HG03432 (cell line): ENCODE measurements around the gene CELF2.
"Not testable (repeated sequence)": the region's sequence is repeated elsewhere in the genome, so short reads cannot be mapped to it uniquely, and the experiment has no call there.

ENCODE experiments used
- ATAC-seq: cut with Tn5 transposase; IDR thresholded peaks from one replicate; pipeline ENCODE4 v1.9.1; 2021; ENCODE audit warnings: mild to moderate bottlenecking, moderate library complexity; ENCODE audit not compliant: unreplicated experiment

CELF2 gene

GRCh38 chr10:11336722-11337162 lies 319.1 kb downstream of the CELF2 start:
- no peak for ATAC-seq

GRCh38 chr10:11337516-11337915 lies 319.8 kb downstream of the CELF2 start:
- ATAC-seq = peak; percentile 35

- no peak for ATAC-seq
Measured at GRCh38 chr10:11338160-11338844, 320.6 kb downstream of the CELF2 start.

- no peak for ATAC-seq
Measured at GRCh38 chr10:11339013-11339412, 321.3 kb downstream of the CELF2 start.

- no peak for ATAC-seq
Measured at GRCh38 chr10:11339660-11340059, 322.0 kb downstream of the CELF2 start.

GRCh38 chr10:11341283-11341960 lies 323.8 kb downstream of the CELF2 start:
- ATAC-seq = no peak

- ATAC-seq = no peak
Measured at GRCh38 chr10:11344081-11344480, 326.4 kb downstream of the CELF2 start.

- no peak for ATAC-seq
Measured at GRCh38 chr10:11344550-11344949, 326.9 kb downstream of the CELF2 start.

- ATAC-seq = peak; percentile 89
Measured at GRCh38 chr10:11345224-11346054, 327.8 kb downstream of the CELF2 start.

GRCh38 chr10:11347580-11347979 lies 329.9 kb downstream of the CELF2 start:
- not testable (repeated sequence) for ATAC-seq

- ATAC-seq = no peak
Measured at GRCh38 chr10:11351801-11352200, 334.1 kb downstream of the CELF2 start.

GRCh38 chr10:11353006-11353896 lies 335.6 kb downstream of the CELF2 start:
- ATAC-seq = no peak

GRCh38 chr10:11354823-11355222 lies 337.2 kb downstream of the CELF2 start:
- ATAC-seq = no peak

- ATAC-seq = no peak
Measured at GRCh38 chr10:11355592-11355991, 337.9 kb downstream of the CELF2 start.

GRCh38 chr10:11357439-11357838 lies 339.8 kb downstream of the CELF2 start:
- ATAC-seq = no peak

GRCh38 chr10:11358011-11358410 lies 340.3 kb downstream of the CELF2 start:
- no peak for ATAC-seq

GRCh38 chr10:11358923-11359575 lies 341.4 kb downstream of the CELF2 start:
- ATAC-seq = no peak

- no peak for ATAC-seq
Measured at GRCh38 chr10:11359869-11360268, 342.2 kb downstream of the CELF2 start.

- ATAC-seq = no peak
Measured at GRCh38 chr10:11363497-11363896, 345.8 kb downstream of the CELF2 start.

GRCh38 chr10:11364241-11364640 lies 346.6 kb downstream of the CELF2 start:
- ATAC-seq = no peak
